ENCODE data around the gene SCN2A.
A peak's percentile ranks its signal among the peaks of the same experiment; 100 is the strongest.

Gene SCN2A

DNA sequence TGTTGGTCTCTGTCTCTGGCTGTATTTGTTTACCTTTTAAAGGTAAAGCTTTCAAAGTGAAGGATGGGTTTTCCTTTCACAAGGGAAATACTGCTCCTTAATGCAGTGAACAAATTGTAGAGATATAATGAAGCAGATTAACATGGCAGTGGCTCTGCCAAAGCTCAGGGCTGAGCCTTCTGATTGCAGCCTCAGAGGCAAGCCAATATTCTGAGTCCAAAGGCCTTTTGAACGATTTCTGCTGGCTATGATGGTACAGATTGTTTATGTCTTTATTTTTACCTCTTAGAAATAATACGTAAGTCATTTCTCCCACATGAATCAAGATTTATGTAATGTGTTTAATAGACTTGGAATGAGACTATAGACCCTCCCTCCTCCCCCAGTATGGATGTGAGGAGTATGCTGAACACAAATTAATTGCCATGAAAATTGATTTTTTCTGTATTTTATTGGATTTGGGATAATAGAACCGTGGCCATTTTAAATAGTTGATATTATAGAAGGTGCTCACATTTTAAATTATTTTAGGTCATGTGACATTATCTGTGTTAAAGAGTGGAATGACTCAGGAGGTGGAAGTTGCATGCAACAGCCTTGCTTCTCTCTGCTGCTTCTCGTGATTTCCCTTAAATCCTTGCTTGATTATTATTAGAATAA lies 772 bp downstream of the SCN2A start:
- Histone ChIP-seq H3K56ac (ENCODE audit: low read length) (no peak overlapping the region), H3K4ac (ENCODE audit: low read depth, low read length) (no peak overlapping the region), H2BK15ac (replicated peaks; ENCODE audit: low read depth) (no peak overlapping the region), H3K4me2 (ENCODE audit: low read length) (no peak overlapping the region), H3K36me3 (ENCODE audit: control insufficient read depth, insufficient read depth, low read length) (no peaks in the 10 kb centered on the region), H4K8ac (ENCODE audit: low read depth, low read length) (no peak overlapping the region), H4K5ac (ENCODE audit: low read length) (no peak overlapping the region), H3K27ac (ENCODE audit: low read depth, low read length) (no peak overlapping the region), H3K79me1 (ENCODE audit: low read length) (no peaks in the 10 kb centered on the region), H3K4me1 (ENCODE audit: control insufficient read depth, low read depth, low read length) (no peaks in the 10 kb centered on the region), H3K23ac (ENCODE audit: low read length) (no peak overlapping the region), H3K27me3 (ENCODE audit: insufficient read depth, low read length, poor library complexity) (no peaks in the 10 kb centered on the region), H3K9ac (ENCODE audit: low read length) (no peak overlapping the region), H2AK5ac (ENCODE audit: low read length) (no peak overlapping the region), H3K4me3 (ENCODE audit: low read length) (no peak overlapping the region), H2BK5ac (ENCODE audit: low read length) (no peak overlapping the region), H3K18ac (ENCODE audit: low read length) (no peak overlapping the region), H2BK120ac (ENCODE audit: low read depth, low read length) (no peak overlapping the region), H3K79me2 (ENCODE audit: control insufficient read depth, insufficient read depth, low read length) (no peaks in the 10 kb centered on the region)
- WGBS (ENCODE audit: extremely low coverage, insufficient coverage, low lambda C conversion rate), result no CpG with 5 or more reads among the region's 4 CpGs
- DNase-seq, result no peak

DNA sequence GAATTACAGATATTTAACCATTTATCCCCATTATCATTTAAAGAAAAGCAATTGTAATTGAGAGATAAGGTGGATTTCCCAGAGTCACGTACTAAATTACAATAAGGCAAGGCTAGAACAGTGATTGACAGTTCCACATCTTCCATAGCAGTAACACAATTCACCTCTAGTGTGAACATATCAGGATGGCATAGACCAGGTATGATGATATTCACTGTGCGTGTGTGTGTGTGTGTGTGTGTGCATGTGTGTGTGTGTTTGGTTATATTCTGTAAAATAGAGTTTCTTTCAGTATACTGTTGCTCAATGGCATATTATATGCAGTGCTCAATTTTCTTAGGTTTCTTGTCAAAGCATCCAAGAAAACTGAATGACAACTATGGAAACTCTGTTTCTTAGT lies 1.7 kb downstream of the SCN2A start:
- no peak overlapping the region for H3K4ac ChIP-seq (ENCODE audit: low read depth, low read length)
- no peak for DNase-seq
- WGBS (ENCODE audit: extremely low coverage, insufficient coverage, low lambda C conversion rate), result no CpG with 5 or more reads among the region's 2 CpGs
- no peak overlapping the region for H2BK5ac ChIP-seq (ENCODE audit: low read length)
- no peak overlapping the region for H3K27ac ChIP-seq (ENCODE audit: low read depth, low read length)
- no peak overlapping the region for H3K9ac ChIP-seq (ENCODE audit: low read length)
- H4K5ac ChIP-seq (ENCODE audit: low read length), result no peak overlapping the region
- H2BK120ac ChIP-seq (ENCODE audit: low read depth, low read length), result no peak overlapping the region
- H3K79me1 ChIP-seq (ENCODE audit: low read length), result no peaks in the 10 kb centered on the region
- no peaks in the 10 kb centered on the region for H3K27me3 ChIP-seq (ENCODE audit: insufficient read depth, low read length, poor library complexity)
- no peak overlapping the region for H4K8ac ChIP-seq (ENCODE audit: low read depth, low read length)
- no peak overlapping the region for H3K4me2 ChIP-seq (ENCODE audit: low read length)
- H3K23ac ChIP-seq (ENCODE audit: low read length), result no peak overlapping the region
- no peak overlapping the region for H3K4me3 ChIP-seq (ENCODE audit: low read length)
- no peak overlapping the region for H3K18ac ChIP-seq (ENCODE audit: low read length)
- H3K4me1 ChIP-seq (ENCODE audit: control insufficient read depth, low read depth, low read length), result peaks cover 2% of the 10 kb centered on the region
- H3K79me2 ChIP-seq (ENCODE audit: control insufficient read depth, insufficient read depth, low read length), result no peaks in the 10 kb centered on the region
- H3K36me3 ChIP-seq (ENCODE audit: control insufficient read depth, insufficient read depth, low read length), result no peaks in the 10 kb centered on the region
- no peak overlapping the region for H2AK5ac ChIP-seq (ENCODE audit: low read length)
- H3K56ac ChIP-seq (ENCODE audit: low read length), result no peak overlapping the region
- no peak overlapping the region for H2BK15ac ChIP-seq (replicated peaks; ENCODE audit: low read depth)

DNA sequence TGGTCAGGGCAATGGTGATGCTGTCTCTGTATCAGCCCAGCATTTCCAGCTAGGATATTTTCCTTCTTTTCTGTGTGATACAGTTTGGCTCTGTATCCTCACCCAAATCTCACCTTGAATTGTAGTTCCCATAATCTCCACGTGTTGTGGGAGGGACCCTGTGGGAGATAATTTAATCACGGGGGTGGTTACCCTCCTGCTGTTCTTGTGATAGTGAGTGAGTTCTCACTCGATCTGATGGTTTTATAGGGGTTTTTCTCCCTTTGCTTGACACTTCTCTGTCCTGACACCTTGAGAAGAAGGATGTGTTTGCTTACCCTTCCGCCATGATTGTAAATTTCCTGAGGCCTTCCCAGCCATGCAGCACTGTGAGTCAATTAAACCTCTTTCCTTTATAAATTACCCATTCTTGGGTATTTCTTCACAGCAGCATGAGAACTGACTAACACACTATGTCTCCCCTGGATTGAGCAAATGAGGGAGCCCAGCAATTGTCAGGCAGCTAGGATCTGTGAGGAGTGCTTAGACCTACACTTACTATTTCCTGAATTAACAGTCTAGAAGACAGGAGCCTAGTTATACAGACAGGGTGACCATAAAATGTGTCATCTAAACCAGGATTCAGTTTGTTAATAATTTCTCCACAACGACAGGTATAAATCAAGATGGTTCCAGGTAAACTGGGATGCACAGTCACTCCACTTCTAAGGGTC lies 6.0 kb downstream of the SCN2A start:
- no peaks in the 10 kb centered on the region for H3K27me3 ChIP-seq (ENCODE audit: insufficient read depth, low read length, poor library complexity)
- H3K4me1 ChIP-seq (ENCODE audit: control insufficient read depth, low read depth, low read length), result peaks cover 2% of the 10 kb centered on the region

DNA sequence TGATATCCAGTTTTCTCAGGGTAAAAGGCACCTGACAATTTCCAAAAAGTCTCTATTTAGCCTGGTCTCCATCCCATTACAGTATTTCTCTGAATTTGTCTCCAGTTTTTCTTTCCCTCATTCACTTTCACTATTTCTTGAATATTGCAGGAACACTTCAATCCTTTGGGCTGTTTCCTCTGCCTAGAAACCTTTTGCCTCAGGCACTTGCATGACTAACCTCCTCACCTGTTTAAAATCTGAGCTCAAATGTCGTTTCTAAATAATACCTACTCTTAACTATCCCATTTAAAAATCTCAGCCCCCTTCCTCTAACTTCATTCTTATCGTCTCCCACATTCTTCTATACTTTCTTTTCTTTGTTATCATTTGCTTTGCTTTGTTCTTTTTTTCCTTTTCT lies 9.0 kb downstream of the SCN2A start:
- 100% methylated on average over 2 of the region's 2 CpGs for WGBS (ENCODE audit: extremely low coverage, insufficient coverage, low lambda C conversion rate)
- no peak overlapping the region for H3K9ac ChIP-seq (ENCODE audit: low read length)
- no peak overlapping the region for H4K5ac ChIP-seq (ENCODE audit: low read length)
- no peak overlapping the region for H3K23ac ChIP-seq (ENCODE audit: low read length)
- H3K27me3 ChIP-seq (ENCODE audit: insufficient read depth, low read length, poor library complexity), result no peaks in the 10 kb centered on the region
- no peak overlapping the region for H3K18ac ChIP-seq (ENCODE audit: low read length)
- no peak overlapping the region for H2AK5ac ChIP-seq (ENCODE audit: low read length)
- no peak overlapping the region for H3K4me2 ChIP-seq (ENCODE audit: low read length)
- no peaks in the 10 kb centered on the region for H3K79me2 ChIP-seq (ENCODE audit: control insufficient read depth, insufficient read depth, low read length)
- H2BK15ac ChIP-seq (replicated peaks; ENCODE audit: low read depth), result no peak overlapping the region
- H3K4me1 ChIP-seq (ENCODE audit: control insufficient read depth, low read depth, low read length), result peaks cover 2% of the 10 kb centered on the region
- no peak overlapping the region for H3K27ac ChIP-seq (ENCODE audit: low read depth, low read length)
- no peak for DNase-seq
- no peak overlapping the region for H4K8ac ChIP-seq (ENCODE audit: low read depth, low read length)
- no peaks in the 10 kb centered on the region for H3K79me1 ChIP-seq (ENCODE audit: low read length)
- H3K36me3 ChIP-seq (ENCODE audit: control insufficient read depth, insufficient read depth, low read length), result no peaks in the 10 kb centered on the region
- no peak overlapping the region for H3K4ac ChIP-seq (ENCODE audit: low read depth, low read length)
- H3K4me3 ChIP-seq (ENCODE audit: low read length), result no peak overlapping the region
- no peak overlapping the region for H2BK5ac ChIP-seq (ENCODE audit: low read length)
- H3K56ac ChIP-seq (ENCODE audit: low read length), result no peak overlapping the region
- no peak overlapping the region for H2BK120ac ChIP-seq (ENCODE audit: low read depth, low read length)

More for the DNA sequence above, 6.0 kb downstream of the SCN2A start:
- no peak overlapping the region for H3K18ac ChIP-seq (ENCODE audit: low read length)
- no peak overlapping the region for H3K27ac ChIP-seq (ENCODE audit: low read depth, low read length)
- H3K4me3 ChIP-seq (ENCODE audit: low read length), result no peak overlapping the region
- no CpG with 5 or more reads among the region's 5 CpGs for WGBS (ENCODE audit: extremely low coverage, insufficient coverage, low lambda C conversion rate)
- peak; percentile 71 for DNase-seq
- no peak overlapping the region for H4K8ac ChIP-seq (ENCODE audit: low read depth, low read length)
- no peak overlapping the region for H4K5ac ChIP-seq (ENCODE audit: low read length)
- no peak overlapping the region for H3K23ac ChIP-seq (ENCODE audit: low read length)
- no peak overlapping the region for H2BK120ac ChIP-seq (ENCODE audit: low read depth, low read length)
- no peak overlapping the region for H3K9ac ChIP-seq (ENCODE audit: low read length)
- H3K36me3 ChIP-seq (ENCODE audit: control insufficient read depth, insufficient read depth, low read length), result no peaks in the 10 kb centered on the region
- H2AK5ac ChIP-seq (ENCODE audit: low read length), result no peak overlapping the region
- H2BK15ac ChIP-seq (replicated peaks; ENCODE audit: low read depth), result no peak overlapping the region
- H3K4me2 ChIP-seq (ENCODE audit: low read length), result no peak overlapping the region
- H2BK5ac ChIP-seq (ENCODE audit: low read length), result no peak overlapping the region
- no peaks in the 10 kb centered on the region for H3K79me2 ChIP-seq (ENCODE audit: control insufficient read depth, insufficient read depth, low read length)
- no peaks in the 10 kb centered on the region for H3K79me1 ChIP-seq (ENCODE audit: low read length)
- no peak overlapping the region for H3K56ac ChIP-seq (ENCODE audit: low read length)
- no peak overlapping the region for H3K4ac ChIP-seq (ENCODE audit: low read depth, low read length)

DNA sequence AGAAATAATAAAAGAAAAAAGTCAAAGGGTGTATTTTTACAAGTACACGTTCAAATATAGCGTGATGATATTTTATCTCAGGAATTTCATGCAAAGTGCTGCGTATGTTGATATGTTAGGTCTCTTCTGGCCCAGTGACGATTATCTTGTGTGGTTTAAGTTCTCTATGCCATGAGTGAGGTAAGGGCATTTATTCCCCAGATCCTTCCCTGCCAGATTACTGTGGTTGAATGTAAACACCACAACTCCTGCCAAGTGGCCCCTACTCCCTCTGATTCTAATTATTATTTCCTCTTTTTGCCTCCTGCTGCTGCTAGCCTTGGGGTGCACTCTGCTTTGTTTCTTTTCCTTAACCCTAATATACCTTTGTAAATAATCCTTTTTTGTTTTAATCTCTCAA lies 12.2 kb downstream of the SCN2A start:
- Histone ChIP-seq H3K27ac (ENCODE audit: low read depth, low read length) (no peak overlapping the region), H3K4me1 (ENCODE audit: control insufficient read depth, low read depth, low read length) (no peaks in the 10 kb centered on the region), H3K4ac (ENCODE audit: low read depth, low read length) (no peak overlapping the region), H2BK5ac (ENCODE audit: low read length) (no peak overlapping the region), H3K4me2 (ENCODE audit: low read length) (no peak overlapping the region), H3K23ac (ENCODE audit: low read length) (no peak overlapping the region), H3K18ac (ENCODE audit: low read length) (no peak overlapping the region), H3K79me1 (ENCODE audit: low read length) (no peaks in the 10 kb centered on the region), H2BK120ac (ENCODE audit: low read depth, low read length) (no peak overlapping the region), H2BK15ac (replicated peaks; ENCODE audit: low read depth) (no peak overlapping the region), H4K8ac (ENCODE audit: low read depth, low read length) (no peak overlapping the region), H3K79me2 (ENCODE audit: control insufficient read depth, insufficient read depth, low read length) (no peaks in the 10 kb centered on the region), H3K4me3 (ENCODE audit: low read length) (no peak overlapping the region), H3K36me3 (ENCODE audit: control insufficient read depth, insufficient read depth, low read length) (no peaks in the 10 kb centered on the region), H3K56ac (ENCODE audit: low read length) (no peak overlapping the region), H2AK5ac (ENCODE audit: low read length) (no peak overlapping the region), H3K9ac (ENCODE audit: low read length) (no peak overlapping the region), H3K27me3 (ENCODE audit: insufficient read depth, low read length, poor library complexity) (no peaks in the 10 kb centered on the region), H4K5ac (ENCODE audit: low read length) (no peak overlapping the region)
- no CpG with 5 or more reads among the region's 4 CpGs for WGBS (ENCODE audit: extremely low coverage, insufficient coverage, low lambda C conversion rate)
- no peak for DNase-seq

DNA sequence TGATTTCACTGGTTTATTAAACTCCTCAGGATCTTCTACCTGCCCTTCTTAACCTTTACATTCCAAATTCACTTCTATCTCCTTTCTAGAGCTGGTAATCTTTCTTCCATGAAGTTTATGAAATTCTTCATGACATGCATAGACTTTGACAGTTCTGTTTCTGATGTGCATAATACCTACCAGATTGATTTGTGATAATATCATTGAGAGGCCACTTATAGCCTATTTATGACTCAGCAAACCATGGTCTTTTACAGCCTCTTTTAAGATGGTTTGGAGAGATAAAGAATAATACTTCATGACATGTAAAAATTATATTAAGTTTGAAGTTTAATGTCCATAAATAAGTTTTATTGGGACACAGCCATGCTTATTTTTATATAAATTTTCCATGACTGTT lies 14.0 kb downstream of the SCN2A start:
- DNase-seq, result no peak
- no peaks in the 10 kb centered on the region for H3K36me3 ChIP-seq (ENCODE audit: control insufficient read depth, insufficient read depth, low read length)
- no peak overlapping the region for H3K18ac ChIP-seq (ENCODE audit: low read length)
- no peak overlapping the region for H3K23ac ChIP-seq (ENCODE audit: low read length)
- no peak overlapping the region for H3K4me2 ChIP-seq (ENCODE audit: low read length)
- H3K27me3 ChIP-seq (ENCODE audit: insufficient read depth, low read length, poor library complexity), result no peaks in the 10 kb centered on the region
- H2BK120ac ChIP-seq (ENCODE audit: low read depth, low read length), result no peak overlapping the region
- H2BK5ac ChIP-seq (ENCODE audit: low read length), result no peak overlapping the region
- H3K4me3 ChIP-seq (ENCODE audit: low read length), result no peak overlapping the region
- H3K4ac ChIP-seq (ENCODE audit: low read depth, low read length), result no peak overlapping the region
- H4K5ac ChIP-seq (ENCODE audit: low read length), result no peak overlapping the region
- no peak overlapping the region for H3K9ac ChIP-seq (ENCODE audit: low read length)
- H4K8ac ChIP-seq (ENCODE audit: low read depth, low read length), result no peak overlapping the region
- no peak overlapping the region for H3K27ac ChIP-seq (ENCODE audit: low read depth, low read length)
- no peaks in the 10 kb centered on the region for H3K79me1 ChIP-seq (ENCODE audit: low read length)
- no peak overlapping the region for H2BK15ac ChIP-seq (replicated peaks; ENCODE audit: low read depth)
- H2AK5ac ChIP-seq (ENCODE audit: low read length), result no peak overlapping the region
- H3K4me1 ChIP-seq (ENCODE audit: control insufficient read depth, low read depth, low read length), result no peaks in the 10 kb centered on the region
- H3K56ac ChIP-seq (ENCODE audit: low read length), result no peak overlapping the region
- H3K79me2 ChIP-seq (ENCODE audit: control insufficient read depth, insufficient read depth, low read length), result no peaks in the 10 kb centered on the region

Data from mesendoderm (in vitro differentiated cells).